ENCODE data around the gene TMEM132E.

The TMEM132E gene

GRCh38 chr17:34638526-34639260, 59.3 kb downstream of the TMEM132E start:
- no peak overlapping the region for H2BK5ac ChIP-seq (ENCODE audit: low read length)

GRCh38 chr17:34639706-34640425, 60.5 kb downstream of the TMEM132E start:
- H4K8ac ChIP-seq (ENCODE audit: low read depth, low read length): no peak overlapping the region
- H3K9ac ChIP-seq (ENCODE audit: low read length): no peak overlapping the region
- H3K79me2 ChIP-seq (ENCODE audit: control insufficient read depth, insufficient read depth, low read length): no peaks in the 10 kb centered on the region
- H4K5ac ChIP-seq (ENCODE audit: low read length): no peak overlapping the region
- DNase-seq: no peak
- no peak overlapping the region for H3K23ac ChIP-seq (ENCODE audit: low read length)
- no peak overlapping the region for H3K4me3 ChIP-seq (ENCODE audit: low read length)
- WGBS (ENCODE audit: extremely low coverage, insufficient coverage, low lambda C conversion rate): no CpG with 5 or more reads among the region's 6 CpGs
- H3K56ac ChIP-seq (ENCODE audit: low read length): no peak overlapping the region
- no peak overlapping the region for H3K18ac ChIP-seq (ENCODE audit: low read length)
- H3K79me1 ChIP-seq (ENCODE audit: low read length): no peaks in the 10 kb centered on the region
- H3K27me3 ChIP-seq (ENCODE audit: insufficient read depth, low read length, poor library complexity): no peaks in the 10 kb centered on the region
- H2BK120ac ChIP-seq (ENCODE audit: low read depth, low read length): no peak overlapping the region
- no peak overlapping the region for H2BK15ac ChIP-seq (replicated peaks; ENCODE audit: low read depth)
- H3K4me2 ChIP-seq (ENCODE audit: low read length): no peak overlapping the region
- no peak overlapping the region for H3K27ac ChIP-seq (ENCODE audit: low read depth, low read length)
- no peaks in the 10 kb centered on the region for H3K4me1 ChIP-seq (ENCODE audit: control insufficient read depth, low read depth, low read length)
- no peak overlapping the region for H2AK5ac ChIP-seq (ENCODE audit: low read length)
- H3K4ac ChIP-seq (ENCODE audit: low read depth, low read length): no peak overlapping the region
- no peaks in the 10 kb centered on the region for H3K36me3 ChIP-seq (ENCODE audit: control insufficient read depth, insufficient read depth, low read length)
- H2BK5ac ChIP-seq (ENCODE audit: low read length): no peak overlapping the region

More at GRCh38 chr17:34638526-34639260, 59.3 kb downstream of the TMEM132E start:
- DNase-seq: no peak
- no peak overlapping the region for H3K27ac ChIP-seq (ENCODE audit: low read depth, low read length)
- H2AK5ac ChIP-seq (ENCODE audit: low read length): no peak overlapping the region
- no peaks in the 10 kb centered on the region for H3K79me1 ChIP-seq (ENCODE audit: low read length)
- no peaks in the 10 kb centered on the region for H3K79me2 ChIP-seq (ENCODE audit: control insufficient read depth, insufficient read depth, low read length)
- H2BK15ac ChIP-seq (replicated peaks; ENCODE audit: low read depth): no peak overlapping the region
- H3K4ac ChIP-seq (ENCODE audit: low read depth, low read length): no peak overlapping the region
- no peaks in the 10 kb centered on the region for H3K27me3 ChIP-seq (ENCODE audit: insufficient read depth, low read length, poor library complexity)
- H3K9ac ChIP-seq (ENCODE audit: low read length): no peak overlapping the region
- no peak overlapping the region for H3K4me3 ChIP-seq (ENCODE audit: low read length)
- H3K36me3 ChIP-seq (ENCODE audit: control insufficient read depth, insufficient read depth, low read length): no peaks in the 10 kb centered on the region
- no peak overlapping the region for H3K23ac ChIP-seq (ENCODE audit: low read length)
- H4K5ac ChIP-seq (ENCODE audit: low read length): no peak overlapping the region
- no CpG with 5 or more reads among the region's 17 CpGs for WGBS (ENCODE audit: extremely low coverage, insufficient coverage, low lambda C conversion rate)
- no peak overlapping the region for H3K18ac ChIP-seq (ENCODE audit: low read length)
- no peak overlapping the region for H3K56ac ChIP-seq (ENCODE audit: low read length)
- H3K4me2 ChIP-seq (ENCODE audit: low read length): no peak overlapping the region
- no peaks in the 10 kb centered on the region for H3K4me1 ChIP-seq (ENCODE audit: control insufficient read depth, low read depth, low read length)
- no peak overlapping the region for H2BK120ac ChIP-seq (ENCODE audit: low read depth, low read length)
- no peak overlapping the region for H4K8ac ChIP-seq (ENCODE audit: low read depth, low read length)

- H2BK15ac ChIP-seq (replicated peaks; ENCODE audit: low read depth): no peak overlapping the region
- no CpG with 5 or more reads among the region's 7 CpGs for WGBS (ENCODE audit: extremely low coverage, insufficient coverage, low lambda C conversion rate)
- no peak overlapping the region for H2AK5ac ChIP-seq (ENCODE audit: low read length)
- no peak overlapping the region for H3K23ac ChIP-seq (ENCODE audit: low read length)
- no peak overlapping the region for H2BK120ac ChIP-seq (ENCODE audit: low read depth, low read length)
- no peak overlapping the region for H3K18ac ChIP-seq (ENCODE audit: low read length)
- H4K5ac ChIP-seq (ENCODE audit: low read length): no peak overlapping the region
- H3K4me2 ChIP-seq (ENCODE audit: low read length): no peak overlapping the region
- no peak overlapping the region for H2BK5ac ChIP-seq (ENCODE audit: low read length)
- no peak overlapping the region for H3K4ac ChIP-seq (ENCODE audit: low read depth, low read length)
- no peaks in the 10 kb centered on the region for H3K36me3 ChIP-seq (ENCODE audit: control insufficient read depth, insufficient read depth, low read length)
- no peak overlapping the region for H3K4me3 ChIP-seq (ENCODE audit: low read length)
- H3K79me2 ChIP-seq (ENCODE audit: control insufficient read depth, insufficient read depth, low read length): no peaks in the 10 kb centered on the region
- H3K27ac ChIP-seq (ENCODE audit: low read depth, low read length): no peak overlapping the region
- no peaks in the 10 kb centered on the region for H3K4me1 ChIP-seq (ENCODE audit: control insufficient read depth, low read depth, low read length)
- DNase-seq: no peak
- no peak overlapping the region for H3K56ac ChIP-seq (ENCODE audit: low read length)
- H3K9ac ChIP-seq (ENCODE audit: low read length): no peak overlapping the region
- no peak overlapping the region for H4K8ac ChIP-seq (ENCODE audit: low read depth, low read length)
- H3K27me3 ChIP-seq (ENCODE audit: insufficient read depth, low read length, poor library complexity): no peaks in the 10 kb centered on the region
- no peaks in the 10 kb centered on the region for H3K79me1 ChIP-seq (ENCODE audit: low read length)
Measured at GRCh38 chr17:34641368-34641767, 62.0 kb downstream of the TMEM132E start.

GRCh38 chr17:34644941-34645550, 65.7 kb downstream of the TMEM132E start:
- H3K4ac ChIP-seq (ENCODE audit: low read depth, low read length): no peak overlapping the region
- DNase-seq: no peak
- no peak overlapping the region for H3K4me3 ChIP-seq (ENCODE audit: low read length)
- no peak overlapping the region for H2BK120ac ChIP-seq (ENCODE audit: low read depth, low read length)
- H3K27ac ChIP-seq (ENCODE audit: low read depth, low read length): no peak overlapping the region
- H2BK15ac ChIP-seq (replicated peaks; ENCODE audit: low read depth): no peak overlapping the region
- no CpG with 5 or more reads among the region's 3 CpGs for WGBS (ENCODE audit: extremely low coverage, insufficient coverage, low lambda C conversion rate)
- H3K27me3 ChIP-seq (ENCODE audit: insufficient read depth, low read length, poor library complexity): no peaks in the 10 kb centered on the region
- no peaks in the 10 kb centered on the region for H3K4me1 ChIP-seq (ENCODE audit: control insufficient read depth, low read depth, low read length)
- no peak overlapping the region for H3K56ac ChIP-seq (ENCODE audit: low read length)
- H4K5ac ChIP-seq (ENCODE audit: low read length): no peak overlapping the region
- H3K9ac ChIP-seq (ENCODE audit: low read length): no peak overlapping the region
- H3K18ac ChIP-seq (ENCODE audit: low read length): no peak overlapping the region
- H2BK5ac ChIP-seq (ENCODE audit: low read length): no peak overlapping the region
- no peak overlapping the region for H4K8ac ChIP-seq (ENCODE audit: low read depth, low read length)
- H3K79me2 ChIP-seq (ENCODE audit: control insufficient read depth, insufficient read depth, low read length): no peaks in the 10 kb centered on the region
- H3K36me3 ChIP-seq (ENCODE audit: control insufficient read depth, insufficient read depth, low read length): no peaks in the 10 kb centered on the region
- H3K79me1 ChIP-seq (ENCODE audit: low read length): no peaks in the 10 kb centered on the region
- H3K23ac ChIP-seq (ENCODE audit: low read length): no peak overlapping the region
- no peak overlapping the region for H2AK5ac ChIP-seq (ENCODE audit: low read length)
- H3K4me2 ChIP-seq (ENCODE audit: low read length): no peak overlapping the region

- no peaks in the 10 kb centered on the region for H3K36me3 ChIP-seq (ENCODE audit: control insufficient read depth, insufficient read depth, low read length)
- no peaks in the 10 kb centered on the region for H3K4me1 ChIP-seq (ENCODE audit: control insufficient read depth, low read depth, low read length)
- H2BK5ac ChIP-seq (ENCODE audit: low read length): no peak overlapping the region
- H3K79me2 ChIP-seq (ENCODE audit: control insufficient read depth, insufficient read depth, low read length): no peaks in the 10 kb centered on the region
- H2BK120ac ChIP-seq (ENCODE audit: low read depth, low read length): no peak overlapping the region
- H2BK15ac ChIP-seq (replicated peaks; ENCODE audit: low read depth): no peak overlapping the region
- H3K9ac ChIP-seq (ENCODE audit: low read length): no peak overlapping the region
- H3K18ac ChIP-seq (ENCODE audit: low read length): no peak overlapping the region
- H3K4me2 ChIP-seq (ENCODE audit: low read length): no peak overlapping the region
- no peak overlapping the region for H3K27ac ChIP-seq (ENCODE audit: low read depth, low read length)
- H3K4me3 ChIP-seq (ENCODE audit: low read length): no peak overlapping the region
- H3K23ac ChIP-seq (ENCODE audit: low read length): no peak overlapping the region
- H3K79me1 ChIP-seq (ENCODE audit: low read length): no peaks in the 10 kb centered on the region
- no CpG with 5 or more reads among the region's 3 CpGs for WGBS (ENCODE audit: extremely low coverage, insufficient coverage, low lambda C conversion rate)
- H3K27me3 ChIP-seq (ENCODE audit: insufficient read depth, low read length, poor library complexity): no peaks in the 10 kb centered on the region
- H3K4ac ChIP-seq (ENCODE audit: low read depth, low read length): no peak overlapping the region
- no peak overlapping the region for H4K8ac ChIP-seq (ENCODE audit: low read depth, low read length)
- H4K5ac ChIP-seq (ENCODE audit: low read length): no peak overlapping the region
- no peak for DNase-seq
- no peak overlapping the region for H2AK5ac ChIP-seq (ENCODE audit: low read length)
- H3K56ac ChIP-seq (ENCODE audit: low read length): no peak overlapping the region
Measured at GRCh38 chr17:34645594-34645993, 66.2 kb downstream of the TMEM132E start.

Data from mesendoderm (in vitro differentiated cells).